A673 (cell line): ENCODE data around the gene ARFRP1.

Experiments
- CTCF ChIP-seq: fragments of 300-800, 200-600 bp; sonication (generic); conservative IDR thresholded peaks from 2 replicates; pipeline ENCODE4 v1.5.1; 2017; ENCODE audit warnings: low read depth, mild to moderate bottlenecking, antibody characterized with exemption, low read length, moderate library complexity, mixed read lengths
- EZH2 ChIP-seq: fragments of 200-600 bp; sonication (generic); IDR thresholded peaks from 2 replicates; pipeline ENCODE4 v1.6.1; 2017; ENCODE audit warnings: borderline replicate concordance, low read depth, mild to moderate bottlenecking, mixed read lengths, antibody characterized with exemption, low read length; ENCODE audit not compliant: poor library complexity, severe bottlenecking

DNA sequence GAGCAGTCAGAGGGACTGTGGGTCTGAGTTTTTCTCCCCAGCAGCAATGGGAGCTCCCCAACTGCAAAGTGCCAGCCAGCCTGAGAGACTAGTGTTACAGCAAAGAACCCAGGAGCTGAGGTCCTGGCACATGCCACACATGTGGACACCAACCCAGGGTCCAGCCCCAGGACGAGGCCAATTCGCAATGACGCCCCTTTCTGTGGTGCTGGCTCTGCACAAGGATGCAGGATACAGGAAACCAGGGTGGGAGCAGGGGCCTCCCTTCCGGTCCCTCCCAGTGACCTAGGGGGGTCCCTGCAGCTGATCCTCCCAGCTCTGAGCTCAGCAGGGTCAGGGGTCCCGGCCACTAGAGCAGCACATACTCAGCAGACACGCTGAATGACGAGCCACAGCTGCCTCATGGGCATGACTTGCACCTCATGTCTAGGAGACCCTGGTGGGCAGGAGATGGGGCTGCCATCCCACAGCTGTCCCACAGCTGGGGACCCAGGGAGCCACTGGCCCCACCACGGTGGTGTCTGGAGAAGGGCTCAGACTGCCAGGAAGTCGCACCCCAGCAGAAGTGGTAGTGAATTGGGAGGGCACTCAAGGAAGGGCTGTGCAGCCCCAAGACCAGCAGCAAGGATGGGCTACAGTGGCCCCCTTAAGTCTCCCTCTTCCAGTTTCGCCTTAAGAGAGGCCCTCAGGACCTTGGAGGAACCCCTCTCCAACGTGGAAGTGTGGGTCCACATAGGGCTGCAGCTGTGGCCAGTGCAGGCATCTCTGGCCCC is 3.6 kb downstream of the ARFRP1 start:
- TF ChIP-seq CTCF: no peak
- TF ChIP-seq EZH2: no peak
